Brain microvascular endothelial cell (primary cell): Measurements from ENCODE around the gene WNK1.
A peak's percentile ranks its signal among the peaks of the same experiment; 100 is the strongest.
"Not testable (repeated sequence)": the region's sequence is repeated elsewhere in the genome, so short reads cannot be mapped to it uniquely, and the experiment has no call there.

Experiments used
- DNase-seq: peaks from one replicate; pipeline ENCODE4 v3.0.0-alpha.2; 2020
- H3K27ac ChIP-seq: fragments of 250-450 bp; sonication (Bioruptor Pico); 2 replicates; pipeline ENCODE4 v1.5.1; 2020; ENCODE audit warnings: mild to moderate bottlenecking, moderate library complexity
- H3K27me3 ChIP-seq: fragments of 250-450 bp; sonication (Bioruptor Pico); replicated peaks from 2 replicates; pipeline ENCODE4 v1.5.1; 2020; ENCODE audit warnings: mild to moderate bottlenecking
- H3K36me3 ChIP-seq: fragments of 250-450 bp; sonication (Bioruptor Pico); replicated peaks from 2 replicates; pipeline ENCODE4 v1.5.1; 2020; ENCODE audit warnings: mild to moderate bottlenecking
- H3K4me3 ChIP-seq: 2 replicates; pipeline ENCODE4 v1.5.1; 2011; ENCODE audit warnings: low read depth, mild to moderate bottlenecking, control low read depth, low read length, moderate library complexity
- in situ Hi-C: cut with HindIII; loops from 2 replicates; pipeline ENCODE4 v1.10.0; 2017; ENCODE audit warnings: low sequenced_read_pairs, low pct_ligation_motif_present
- TF ChIP-seq, protein P1 (sequence below): IDR thresholded peaks from 2 replicates; pipeline ENCODE4 v1.5.1; 2011; ENCODE audit warnings: low read depth, mild to moderate bottlenecking, moderate library complexity, low read length, control low read depth, inconsistent platforms; ENCODE audit errors: missing control alignments

Gene WNK1

DNA sequence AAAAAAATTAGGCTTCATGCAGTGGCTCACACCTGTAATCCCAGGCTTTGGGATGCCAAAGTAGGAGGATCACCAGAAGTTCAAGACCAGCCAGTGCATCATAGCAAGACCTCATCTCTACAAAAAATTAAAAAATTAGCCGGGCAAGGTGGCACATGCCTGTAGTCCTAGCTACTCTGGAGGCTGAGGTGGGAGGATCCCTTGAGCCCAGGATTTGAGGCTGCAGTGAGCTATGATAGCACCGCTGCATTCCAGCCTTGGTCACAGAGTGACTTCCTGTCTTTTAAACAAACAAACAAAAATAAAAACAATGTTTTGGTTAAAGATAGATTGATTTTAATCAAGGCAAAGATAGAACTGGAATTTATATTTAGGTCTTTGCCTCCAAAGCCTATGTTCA lies 60.6 kb downstream of the WNK1 start:
- in situ Hi-C loops: no loop called here
- no peak for DNase-seq
- Histone ChIP-seq H3K36me3 (no peaks in the 10 kb centered on the region), H3K27ac (no peak overlapping the region), H3K27me3 (no peaks in the 10 kb centered on the region), H3K4me3 (no peak overlapping the region)
- TF ChIP-seq, protein P1, sequence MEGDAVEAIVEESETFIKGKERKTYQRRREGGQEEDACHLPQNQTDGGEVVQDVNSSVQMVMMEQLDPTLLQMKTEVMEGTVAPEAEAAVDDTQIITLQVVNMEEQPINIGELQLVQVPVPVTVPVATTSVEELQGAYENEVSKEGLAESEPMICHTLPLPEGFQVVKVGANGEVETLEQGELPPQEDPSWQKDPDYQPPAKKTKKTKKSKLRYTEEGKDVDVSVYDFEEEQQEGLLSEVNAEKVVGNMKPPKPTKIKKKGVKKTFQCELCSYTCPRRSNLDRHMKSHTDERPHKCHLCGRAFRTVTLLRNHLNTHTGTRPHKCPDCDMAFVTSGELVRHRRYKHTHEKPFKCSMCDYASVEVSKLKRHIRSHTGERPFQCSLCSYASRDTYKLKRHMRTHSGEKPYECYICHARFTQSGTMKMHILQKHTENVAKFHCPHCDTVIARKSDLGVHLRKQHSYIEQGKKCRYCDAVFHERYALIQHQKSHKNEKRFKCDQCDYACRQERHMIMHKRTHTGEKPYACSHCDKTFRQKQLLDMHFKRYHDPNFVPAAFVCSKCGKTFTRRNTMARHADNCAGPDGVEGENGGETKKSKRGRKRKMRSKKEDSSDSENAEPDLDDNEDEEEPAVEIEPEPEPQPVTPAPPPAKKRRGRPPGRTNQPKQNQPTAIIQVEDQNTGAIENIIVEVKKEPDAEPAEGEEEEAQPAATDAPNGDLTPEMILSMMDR: no peak

DNA sequence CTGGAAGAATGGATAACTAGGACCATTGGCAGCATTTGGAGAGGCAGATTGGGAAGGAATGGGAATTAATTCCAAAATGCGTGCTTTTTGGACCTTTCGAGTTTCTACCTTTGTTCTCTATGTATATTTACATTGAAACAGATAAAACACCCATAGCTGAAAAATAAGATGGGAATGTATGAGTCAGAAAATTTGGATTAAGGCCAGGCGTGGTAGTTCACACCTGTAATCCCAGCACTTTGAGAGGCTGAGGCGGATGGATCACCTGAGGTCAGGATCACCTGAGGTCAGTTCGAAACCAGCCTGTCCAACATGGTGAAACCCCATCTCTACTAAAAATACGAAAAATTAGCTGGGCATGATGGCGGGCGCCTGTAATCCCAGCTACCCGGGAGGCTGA lies 65.1 kb downstream of the WNK1 start:
- in situ Hi-C loops, DNase-seq, H3K4me3 ChIP-seq, H3K27ac ChIP-seq, H3K27me3 ChIP-seq, H3K36me3 ChIP-seq: not testable (repeated sequence)

DNA sequence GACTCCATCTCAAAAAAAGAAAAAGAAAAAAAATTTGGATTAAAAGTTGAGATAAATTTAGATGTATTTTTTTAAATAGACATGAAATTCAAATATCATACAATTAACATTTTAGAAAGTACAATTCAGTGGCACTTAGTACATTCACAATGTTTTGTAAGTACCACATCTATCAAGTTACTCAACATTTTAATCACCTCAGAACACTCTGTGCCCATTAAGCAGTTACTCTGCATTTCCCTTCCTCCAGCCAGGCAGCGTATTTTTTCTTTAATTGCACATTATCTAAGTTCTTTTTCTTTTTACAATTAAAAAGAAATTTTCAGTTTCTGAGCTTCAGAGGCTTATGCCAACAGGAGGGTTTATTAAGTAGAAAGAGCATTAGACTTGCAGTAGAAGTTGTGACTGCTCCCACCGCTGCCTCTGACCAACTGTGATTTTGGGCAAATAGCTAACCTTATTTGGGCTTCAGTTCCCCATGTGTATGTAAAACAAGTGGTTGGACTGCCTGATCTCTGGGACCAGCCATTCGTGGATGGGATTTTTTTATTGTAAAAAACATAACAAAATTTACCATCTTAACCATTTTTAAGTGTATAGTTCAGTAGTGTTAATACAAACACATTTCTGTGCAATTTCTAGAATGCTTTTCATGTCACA lies 65.7 kb downstream of the WNK1 start:
- no peaks in the 10 kb centered on the region for H3K36me3 ChIP-seq
- no peak for DNase-seq
- H3K27ac ChIP-seq: no peak overlapping the region
- no peaks in the 10 kb centered on the region for H3K27me3 ChIP-seq
- in situ Hi-C loops: no loop called here
- TF ChIP-seq, protein P1: no peak
- H3K4me3 ChIP-seq: no peak overlapping the region

DNA sequence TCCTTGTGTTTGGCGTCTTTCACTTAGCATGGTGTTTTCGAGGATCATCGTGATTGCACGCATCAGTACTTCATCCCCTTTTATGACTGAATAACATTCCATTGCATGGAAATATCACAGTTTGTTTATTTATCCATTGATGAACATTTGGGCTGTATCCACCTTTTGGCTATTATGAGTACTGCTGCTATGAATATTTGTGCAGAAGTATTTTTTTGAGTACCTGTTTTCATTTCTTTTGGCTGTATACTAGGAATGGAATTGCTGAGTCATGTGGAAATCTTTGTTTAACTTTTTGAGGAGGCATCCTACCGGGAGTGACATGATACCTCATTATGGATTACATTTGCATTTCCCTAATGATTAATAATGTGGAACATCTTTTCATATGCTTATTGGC lies 66.4 kb downstream of the WNK1 start:
- TF ChIP-seq, protein P1: peak; percentile 8
- DNase-seq: no peak
- in situ Hi-C loops: no loop called here

DNA sequence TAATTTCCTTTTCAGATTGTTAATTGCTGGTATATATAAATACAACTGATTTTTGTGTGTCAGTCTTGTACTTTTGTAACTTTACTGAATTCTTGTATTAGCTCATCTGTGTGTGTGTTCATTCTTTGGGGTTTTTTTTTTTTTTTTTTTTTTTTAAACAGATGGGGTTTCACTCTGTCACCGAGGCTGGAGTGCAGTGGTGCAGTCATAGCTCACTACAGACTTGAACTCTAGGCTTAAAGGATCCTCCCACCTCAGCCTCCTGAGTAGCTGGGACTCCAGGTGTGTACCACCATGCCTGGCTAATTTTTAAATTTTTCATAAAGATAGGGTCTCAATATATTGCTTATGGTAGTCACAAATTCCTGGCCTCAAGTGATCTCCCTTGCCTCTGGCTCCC lies 68.0 kb downstream of the WNK1 start:
- DNase-seq: no peak
- Histone ChIP-seq H3K4me3 (no peak overlapping the region), H3K27me3 (no peaks in the 10 kb centered on the region), H3K36me3 (no peaks in the 10 kb centered on the region), H3K27ac (no peak overlapping the region)
- in situ Hi-C loops: no loop called here
- TF ChIP-seq, protein P1: no peak

More for the DNA sequence above, 66.4 kb downstream of the WNK1 start:
- no peak overlapping the region for H3K27ac ChIP-seq
- no peaks in the 10 kb centered on the region for H3K27me3 ChIP-seq
- H3K4me3 ChIP-seq: no peak overlapping the region
- H3K36me3 ChIP-seq: no peaks in the 10 kb centered on the region

DNA sequence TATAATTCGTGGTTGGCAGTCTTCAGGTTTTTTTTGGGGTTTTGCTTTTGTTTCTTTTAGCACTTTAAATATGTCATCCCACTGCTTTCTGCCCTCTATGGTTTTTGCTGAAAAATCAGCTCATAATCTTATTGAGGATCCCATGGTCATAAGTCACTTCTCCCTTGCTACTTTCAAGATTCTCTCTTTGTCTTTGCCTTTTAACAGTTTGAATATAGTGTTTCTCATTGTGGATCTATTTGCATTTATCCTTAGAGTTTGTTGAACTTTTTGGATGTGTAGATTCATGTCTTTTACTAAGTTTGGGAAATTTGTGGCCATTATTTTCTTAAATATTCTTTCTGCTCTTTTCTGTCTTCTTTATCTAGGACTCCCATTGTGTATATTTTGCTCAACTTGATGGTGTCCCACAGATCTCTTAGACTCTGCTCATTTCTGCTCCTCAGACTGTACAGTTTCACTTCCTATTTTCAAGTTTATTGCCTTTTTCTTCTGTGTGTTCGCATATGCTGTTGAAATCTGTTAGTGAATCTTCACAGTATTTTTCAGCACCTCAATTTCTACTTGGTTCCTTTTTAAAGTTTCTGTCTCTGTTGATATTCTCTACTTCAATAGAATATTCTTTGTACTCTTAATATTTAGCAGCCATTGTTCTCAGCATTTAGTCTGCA lies 70.8 kb downstream of the WNK1 start:
- Histone ChIP-seq H3K27me3 (no peaks in the 10 kb centered on the region), H3K4me3 (no peak overlapping the region), H3K36me3 (peaks cover 8% of the 10 kb centered on the region), H3K27ac (no peak overlapping the region)
- in situ Hi-C loops: no loop called here
- TF ChIP-seq, protein P1: no peak
- no peak for DNase-seq
